ENCODE measurements around the gene NECTIN1. TPM values are rescaled to one million over a fixed set of nuclear protein-coding genes. Genes with fewer than 3 reads are reported as not detected.
A peak's percentile ranks its signal among the peaks of the same experiment; 100 is the strongest.

NECTIN1 gene
- polyA plus RNA-seq, 3 donors from 2014 or later: 0.41 to 0.52 TPM; not detected in 1

- no peak for DNase-seq
- Mint-ChIP-seq H3K36me3 (no peaks in the 10 kb centered on the region), H3K4me1 (no peaks in the 10 kb centered on the region), H3K27me3 (ENCODE audit: low read depth in 3 of 3) (peaks cover 14 to 41% (median 20%) of the 10 kb centered on the region in 3 donors), H3K4me3 (no peak overlapping the region), H3K27ac (no peak overlapping the region), H3K9me3 (no peaks in the 10 kb centered on the region)
These were observed 78.7 kb downstream of the NECTIN1 start for GRCh38 chr11:119650251-119650650.

DNA sequence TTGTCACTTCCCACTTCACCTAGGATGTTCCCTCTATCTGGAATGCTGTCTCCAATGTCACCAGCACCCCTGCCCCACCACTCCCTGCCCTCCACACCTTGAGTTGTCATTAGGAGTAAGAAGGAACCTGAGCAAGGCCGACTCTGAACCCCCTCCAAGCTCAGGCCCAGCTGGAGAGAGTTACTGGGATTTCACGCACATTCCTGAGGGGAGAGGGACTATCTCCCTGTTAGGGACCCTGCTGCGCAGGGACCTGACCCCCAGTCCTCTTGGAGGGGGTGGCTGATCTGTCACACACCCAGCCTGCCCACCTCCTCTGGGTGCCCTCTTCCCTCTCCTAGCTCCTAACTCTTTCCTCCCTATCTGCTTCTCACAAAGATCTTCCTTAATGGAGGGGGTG lies 81.7 kb downstream of the NECTIN1 start:
- Mint-ChIP-seq H3K9me3 (no peaks in the 10 kb centered on the region), H3K36me3 (no peaks in the 10 kb centered on the region), H3K4me1 (no peaks in the 10 kb centered on the region), H3K27ac (peak overlapping the region in 1 of 6 donors; percentile 19), H3K27me3 (ENCODE audit: low read depth in 3 of 3) (peaks cover 16 to 41% (median 23%) of the 10 kb centered on the region in 3 donors), H3K4me3 (no peak overlapping the region)
- DNase-seq: no peak

- no peak overlapping the region for H3K4me3 Mint-ChIP-seq
- peaks cover 13 to 37% (median 21%) of the 10 kb centered on the region in 3 donors for H3K27me3 Mint-ChIP-seq (ENCODE audit: low read depth in 3 of 3)
- H3K4me1 Mint-ChIP-seq: no peaks in the 10 kb centered on the region
- H3K27ac Mint-ChIP-seq: no peak overlapping the region
- no peaks in the 10 kb centered on the region for H3K9me3 Mint-ChIP-seq
- H3K36me3 Mint-ChIP-seq: no peaks in the 10 kb centered on the region
- DNase-seq: no peak
These were observed 84.0 kb downstream of the NECTIN1 start for GRCh38 chr11:119645018-119645417.

- no peaks in the 10 kb centered on the region for H3K36me3 Mint-ChIP-seq
- H3K4me3 Mint-ChIP-seq: no peak overlapping the region
- peaks cover 13 to 33% (median 19%) of the 10 kb centered on the region in 3 donors for H3K27me3 Mint-ChIP-seq (ENCODE audit: low read depth in 3 of 3)
- H3K27ac Mint-ChIP-seq: no peak overlapping the region
- DNase-seq: no peak
- H3K9me3 Mint-ChIP-seq: no peaks in the 10 kb centered on the region
- H3K4me1 Mint-ChIP-seq: no peaks in the 10 kb centered on the region
These were observed 84.5 kb downstream of the NECTIN1 start for GRCh38 chr11:119644502-119644901.

DNA sequence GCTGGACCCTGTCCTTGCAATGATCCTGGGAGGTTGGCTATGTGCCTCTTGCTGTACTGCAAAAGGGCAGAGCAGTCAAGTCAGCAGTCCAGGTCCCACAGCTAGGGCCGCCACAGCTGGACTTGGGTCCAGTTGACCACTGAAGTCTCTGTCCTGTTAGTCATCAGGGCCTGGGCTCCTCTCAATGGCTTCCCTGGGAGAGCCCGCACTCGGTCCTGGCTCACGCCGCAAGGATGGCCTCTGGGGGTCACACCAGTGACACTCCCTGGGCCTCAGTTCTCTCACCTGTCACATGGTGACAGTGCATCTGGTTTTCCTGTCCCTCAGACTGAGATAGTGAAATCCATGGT lies 85.1 kb downstream of the NECTIN1 start:
- DNase-seq: no peak
- H3K4me1 Mint-ChIP-seq: no peaks in the 10 kb centered on the region
- H3K27ac Mint-ChIP-seq: no peak overlapping the region
- no peak overlapping the region for H3K4me3 Mint-ChIP-seq
- H3K36me3 Mint-ChIP-seq: no peaks in the 10 kb centered on the region
- H3K27me3 Mint-ChIP-seq (ENCODE audit: low read depth in 3 of 3): peaks cover 13 to 29% (median 18%) of the 10 kb centered on the region in 3 donors
- H3K9me3 Mint-ChIP-seq: no peaks in the 10 kb centered on the region

DNA sequence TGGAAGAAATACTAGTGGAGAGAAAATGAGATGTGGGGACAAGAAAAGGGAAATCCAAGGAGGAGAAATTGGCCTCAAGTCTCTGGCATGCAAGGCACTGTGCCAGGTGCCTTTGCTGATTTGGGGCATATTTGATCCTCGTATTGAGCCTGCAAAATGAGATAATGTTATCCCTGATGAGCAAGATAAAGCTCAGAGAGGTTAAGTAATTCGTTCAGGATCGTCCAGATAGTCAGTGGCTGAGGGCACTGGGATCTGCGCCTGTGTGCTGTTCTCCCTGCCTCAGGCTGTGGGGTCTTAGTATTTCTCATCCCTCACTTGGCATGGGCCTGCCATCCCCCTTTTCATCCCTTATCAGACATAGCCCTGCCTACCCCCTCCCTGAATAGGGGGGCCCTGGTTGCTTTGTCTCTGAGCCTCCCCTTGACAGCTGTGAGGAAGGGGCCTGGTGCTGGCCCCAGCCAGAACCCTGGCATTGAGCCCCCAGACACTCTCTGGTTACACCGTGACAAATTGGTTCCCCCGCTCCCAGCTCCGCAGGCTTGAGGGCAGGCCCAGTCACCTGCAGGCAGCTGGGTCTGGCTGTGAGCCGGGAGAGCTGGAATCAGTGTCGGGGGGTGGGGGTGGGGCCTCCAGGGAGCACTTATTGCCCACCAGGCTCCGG lies 85.7 kb downstream of the NECTIN1 start:
- Mint-ChIP-seq H3K36me3 (no peaks in the 10 kb centered on the region), H3K4me1 (no peaks in the 10 kb centered on the region), H3K4me3 (no peak overlapping the region), H3K27me3 (ENCODE audit: low read depth in 3 of 3) (peaks cover 12 to 24% (median 14%) of the 10 kb centered on the region in 3 donors), H3K27ac (no peak overlapping the region), H3K9me3 (no peaks in the 10 kb centered on the region)
- DNase-seq: no peak

DNA sequence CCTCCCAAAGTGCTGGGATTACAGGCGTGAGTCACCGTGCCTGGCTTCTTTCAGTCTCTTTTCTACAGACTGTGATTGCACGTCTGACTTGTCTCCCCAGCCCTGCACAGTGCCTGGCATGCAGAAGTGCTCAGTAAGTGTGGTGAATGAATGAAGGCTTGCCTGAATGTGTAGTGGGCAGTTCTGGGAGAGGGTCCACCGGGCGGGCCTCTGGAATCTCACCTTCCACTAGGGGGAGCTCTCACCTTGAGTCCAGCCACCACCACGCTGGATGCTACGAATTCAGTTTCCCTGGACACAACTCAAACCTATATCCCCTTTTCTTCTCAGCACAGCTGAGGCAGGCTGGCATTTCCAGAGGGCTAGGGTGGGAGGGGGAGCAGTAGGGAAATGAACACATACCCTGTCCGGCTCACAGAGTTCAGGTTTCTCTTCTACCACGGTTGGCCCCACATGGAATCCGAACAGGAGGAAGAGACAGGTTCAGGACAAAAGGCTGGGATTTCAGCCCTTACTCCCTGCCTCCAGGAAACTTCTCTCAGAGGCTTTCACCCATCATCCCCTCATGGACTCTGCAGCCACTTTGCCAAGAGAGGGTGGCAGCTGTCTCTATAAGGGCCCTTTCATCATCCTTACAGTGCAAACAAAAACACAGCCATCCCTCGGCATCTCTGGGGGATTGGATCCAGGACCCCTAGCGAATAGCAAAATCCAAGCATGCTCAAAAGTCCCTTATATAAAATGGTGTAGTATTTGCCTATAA lies 86.8 kb downstream of the NECTIN1 start:
- no peaks in the 10 kb centered on the region for H3K36me3 Mint-ChIP-seq
- H3K27ac Mint-ChIP-seq: no peak overlapping the region
- H3K9me3 Mint-ChIP-seq: no peaks in the 10 kb centered on the region
- H3K4me1 Mint-ChIP-seq: no peaks in the 10 kb centered on the region
- peak in 1 of 3 donors; percentile 7 for DNase-seq
- peaks cover 5 to 13% (median 6%) of the 10 kb centered on the region in 3 donors for H3K27me3 Mint-ChIP-seq (ENCODE audit: low read depth in 3 of 3)
- no peak overlapping the region for H3K4me3 Mint-ChIP-seq

DNA sequence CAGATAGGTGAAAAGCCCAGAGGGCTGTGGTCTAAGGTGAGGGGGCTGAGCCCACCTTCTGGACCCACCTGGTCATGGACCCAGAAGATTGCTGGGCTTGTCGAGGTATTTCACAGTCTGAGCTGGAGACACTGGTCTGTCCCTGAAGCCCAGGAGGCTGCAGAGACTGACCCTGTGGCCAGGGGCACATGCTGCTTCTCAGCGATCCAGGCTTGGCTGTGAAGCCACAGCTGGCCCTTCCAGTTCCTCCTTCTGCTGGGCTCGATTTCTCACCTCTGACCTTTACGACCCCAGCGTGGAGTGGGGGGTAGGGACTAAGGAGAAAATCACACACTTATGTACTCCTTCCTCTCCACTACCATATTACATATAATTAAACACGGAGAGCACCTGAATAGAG lies 88.5 kb downstream of the NECTIN1 start:
- no peaks in the 10 kb centered on the region for H3K9me3 Mint-ChIP-seq
- H3K27ac Mint-ChIP-seq: no peak overlapping the region
- H3K4me3 Mint-ChIP-seq: no peak overlapping the region
- H3K27me3 Mint-ChIP-seq (ENCODE audit: low read depth in 3 of 3): peaks cover 5 to 6% (median 5%) of the 10 kb centered on the region in 3 donors
- no peak for DNase-seq
- H3K4me1 Mint-ChIP-seq: no peaks in the 10 kb centered on the region
- H3K36me3 Mint-ChIP-seq: no peaks in the 10 kb centered on the region

DNA sequence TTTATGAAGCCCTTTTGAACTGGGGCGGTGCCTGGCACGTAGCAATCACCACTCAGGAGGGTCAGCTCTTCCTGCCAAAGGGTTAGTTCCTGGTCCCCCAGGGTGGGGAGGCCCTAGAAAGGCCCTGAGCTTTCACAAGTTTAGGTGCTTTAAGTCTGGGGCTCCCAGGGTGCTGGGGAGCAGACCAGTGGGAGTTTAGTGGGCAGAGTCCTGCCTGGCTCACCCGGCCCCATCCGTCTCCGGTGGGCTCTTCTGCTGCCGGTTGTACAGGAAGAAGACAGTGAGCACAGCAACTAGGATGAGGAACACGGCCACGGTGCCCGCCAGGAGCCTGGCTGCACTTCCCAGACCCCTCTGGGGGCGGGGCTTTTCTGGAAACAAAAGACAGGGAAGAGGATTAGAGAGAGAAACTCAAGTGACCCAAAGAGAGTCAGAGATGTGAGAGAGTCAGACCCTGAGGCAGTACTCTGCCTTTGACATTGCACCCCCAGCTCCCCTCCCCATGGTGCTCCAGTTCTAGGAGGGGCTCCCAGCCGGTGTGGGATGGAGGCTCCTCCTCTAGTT lies 89.3 kb downstream of the NECTIN1 start:
- no peaks in the 10 kb centered on the region for H3K4me1 Mint-ChIP-seq
- no peak overlapping the region for H3K27ac Mint-ChIP-seq
- H3K9me3 Mint-ChIP-seq: no peaks in the 10 kb centered on the region
- H3K4me3 Mint-ChIP-seq: no peak overlapping the region
- no peaks in the 10 kb centered on the region for H3K36me3 Mint-ChIP-seq
- no peak for DNase-seq
- peaks cover 3 to 6% (median 5%) of the 10 kb centered on the region in 3 donors for H3K27me3 Mint-ChIP-seq (ENCODE audit: low read depth in 3 of 3)

DNA sequence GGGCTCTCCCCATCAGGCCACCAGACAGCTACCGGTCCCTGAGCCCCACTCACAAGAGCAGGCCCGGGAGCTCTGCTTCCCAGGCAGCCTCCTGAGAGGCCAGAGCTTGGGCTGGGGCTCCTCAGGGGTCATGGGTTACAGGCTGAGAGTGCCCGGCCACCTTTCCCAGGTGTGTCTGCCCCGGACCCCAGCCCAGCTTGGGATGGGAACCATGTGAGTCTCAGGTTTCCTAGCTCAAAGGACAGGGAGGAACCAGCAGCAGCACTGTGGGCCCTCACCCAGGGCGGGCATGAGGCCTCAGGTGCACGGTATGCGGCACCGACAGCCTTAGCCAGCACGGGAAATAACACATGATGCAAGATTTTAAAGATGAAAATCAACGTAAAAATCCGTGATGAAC lies 90.1 kb downstream of the NECTIN1 start:
- H3K27me3 Mint-ChIP-seq (ENCODE audit: low read depth in 3 of 3): peaks cover 2 to 6% (median 3%) of the 10 kb centered on the region in 3 donors
- H3K27ac Mint-ChIP-seq: no peak overlapping the region
- DNase-seq: no peak
- H3K4me3 Mint-ChIP-seq: no peak overlapping the region
- no peaks in the 10 kb centered on the region for H3K36me3 Mint-ChIP-seq
- H3K4me1 Mint-ChIP-seq: no peaks in the 10 kb centered on the region
- no peaks in the 10 kb centered on the region for H3K9me3 Mint-ChIP-seq

GRCh38 chr11:119637481-119637880 lies 91.5 kb downstream of the NECTIN1 start:
- Mint-ChIP-seq H3K4me3 (no peak overlapping the region), H3K36me3 (no peaks in the 10 kb centered on the region), H3K27ac (no peak overlapping the region), H3K27me3 (ENCODE audit: low read depth in 3 of 3) (peaks cover 2 to 3% (median 2%) of the 10 kb centered on the region in 3 donors), H3K9me3 (no peaks in the 10 kb centered on the region), H3K4me1 (no peaks in the 10 kb centered on the region)
- no peak for DNase-seq

DNA sequence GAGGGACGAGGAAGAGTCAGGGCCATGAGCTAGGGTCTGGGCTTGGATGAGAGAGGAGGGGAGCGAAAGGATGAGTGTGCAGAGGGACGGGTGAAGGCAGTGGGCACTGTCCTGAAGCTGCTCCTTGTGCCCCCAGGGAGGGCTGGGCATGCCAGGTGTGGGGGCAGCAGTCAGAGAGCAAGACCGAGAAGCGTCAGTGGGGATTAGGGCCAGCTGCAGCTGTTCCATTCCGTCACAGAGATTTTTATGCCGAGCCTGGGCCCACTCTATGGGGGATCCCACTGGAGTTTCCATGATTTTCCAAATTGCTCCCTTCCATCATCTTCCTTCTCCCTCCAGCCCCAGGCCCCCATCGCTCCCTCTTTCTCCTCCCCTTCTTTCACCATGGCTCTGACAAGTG lies 93.2 kb downstream of the NECTIN1 start:
- Mint-ChIP-seq H3K9me3 (no peaks in the 10 kb centered on the region), H3K4me3 (no peak overlapping the region), H3K27ac (no peak overlapping the region), H3K36me3 (no peaks in the 10 kb centered on the region), H3K27me3 (ENCODE audit: low read depth in 3 of 3) (peaks cover 2 to 3% (median 2%) of the 10 kb centered on the region in 3 donors), H3K4me1 (no peaks in the 10 kb centered on the region)
- no peak for DNase-seq

DNA sequence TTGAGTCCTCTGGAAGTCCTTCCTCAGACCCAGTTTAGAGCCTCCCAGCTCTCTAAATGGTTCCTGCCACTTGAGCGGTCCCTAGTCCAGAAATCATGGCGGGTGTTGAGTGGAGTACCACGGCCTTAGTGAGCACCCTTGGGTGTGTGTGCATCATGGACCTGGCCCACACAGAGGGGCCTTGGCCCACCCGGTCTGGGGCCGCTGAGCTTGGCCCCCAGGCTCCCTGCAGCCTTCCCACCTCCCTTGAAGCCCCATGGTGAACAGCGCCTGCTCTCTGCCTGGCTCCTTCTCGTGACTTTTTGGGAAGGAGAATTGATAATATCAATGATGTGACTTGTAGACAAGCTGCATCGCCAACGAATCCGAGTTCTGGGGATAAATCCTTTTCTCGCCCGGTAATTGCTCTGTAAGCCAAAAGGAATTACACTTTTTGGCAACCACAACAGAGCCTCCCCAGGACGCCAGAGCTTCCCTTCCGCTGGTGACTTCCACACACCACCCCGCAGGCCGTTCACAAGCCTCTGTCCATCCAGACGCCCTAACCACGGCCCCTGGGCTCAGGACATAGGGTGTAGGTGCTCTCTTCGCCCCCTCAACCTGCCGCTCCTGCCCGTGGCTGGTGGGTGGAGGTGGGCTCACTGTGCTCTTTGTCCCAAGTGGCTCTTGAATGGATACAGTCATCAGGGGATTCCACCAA lies 93.8 kb downstream of the NECTIN1 start:
- Mint-ChIP-seq H3K27ac (no peak overlapping the region), H3K4me1 (no peaks in the 10 kb centered on the region), H3K4me3 (no peak overlapping the region), H3K27me3 (ENCODE audit: low read depth in 3 of 3) (peaks cover 1 to 3% (median 2%) of the 10 kb centered on the region in 3 donors), H3K9me3 (no peaks in the 10 kb centered on the region), H3K36me3 (no peaks in the 10 kb centered on the region)
- no peak for DNase-seq

GRCh38 chr11:119634301-119634700 lies 94.7 kb downstream of the NECTIN1 start:
- H3K4me1 Mint-ChIP-seq: no peaks in the 10 kb centered on the region
- no peaks in the 10 kb centered on the region for H3K36me3 Mint-ChIP-seq
- no peaks in the 10 kb centered on the region for H3K9me3 Mint-ChIP-seq
- no peak for DNase-seq
- H3K27ac Mint-ChIP-seq: no peak overlapping the region
- H3K27me3 Mint-ChIP-seq (ENCODE audit: low read depth in 3 of 3): peaks cover 0 to 4% (median 2%) of the 10 kb centered on the region in 3 donors
- H3K4me3 Mint-ChIP-seq: no peak overlapping the region
